Upper lobe of left lung (tissue), 6 donors: ENCODE data around the gene ABCC2. TPM values are rescaled to one million over a fixed set of nuclear protein-coding genes. Genes with fewer than 3 reads are reported as not detected.

Experiments used
- ATAC-seq, 2 donors: fragments of 200-7000 bp; cut with Tn5 transposase; one replicate each; pipeline ENCODE4 v1.9.1; 2022; ENCODE audit warnings: mild to moderate bottlenecking in 2 of 2, moderate library complexity in 2 of 2; ENCODE audit not compliant: low FRiP score in 2 of 2
- DNase-seq, 2 donors: peaks; one replicate each; pipeline ENCODE4 v3.0.0-alpha.2; 2019 to 2020
- H3K27ac ChIP-seq, 4 donors: fragments of 200-600 bp; sonication (generic); one replicate each; pipeline ENCODE4 v1.5.1; 2016 to 2019
- H3K27me3 ChIP-seq, 4 donors: fragments of 200-600 bp; sonication (generic); one replicate each; pipeline ENCODE4 v1.5.1; 2017 to 2019
- H3K36me3 ChIP-seq, 4 donors: fragments of 200-600 bp; sonication (generic); one replicate each; pipeline ENCODE4 v1.5.1; 2016 to 2019
- H3K4me1 ChIP-seq, 4 donors: fragments of 200-600 bp; sonication (generic); one replicate each; pipeline ENCODE4 v1.5.1; 2018 to 2019
- H3K4me3 ChIP-seq, 4 donors: fragments of 200-600 bp; sonication (generic); one replicate each; pipeline ENCODE4 v1.5.1; 2017 to 2019; ENCODE audit warnings: mild to moderate bottlenecking in 2 of 4, moderate library complexity in 1 of 4
- H3K9me3 ChIP-seq, 4 donors: fragments of 200-600 bp; sonication (generic); one replicate each; pipeline ENCODE4 v1.5.1; 2018 to 2019
- CTCF ChIP-seq, 6 experiments: fragments of 450-650 bp in 4 of 6; fragments of 200-600 bp in 2 of 6; sonication (generic) in 2 of 6; IDR thresholded peaks; one replicate each; pipeline ENCODE4 v1.5.1; 2016 to 2019; ENCODE audit warnings: antibody characterized with exemption in 6 of 6
- EP300 ChIP-seq, 4 donors: sonication (generic); formaldehyde crosslinking; IDR thresholded peaks; one replicate each; pipeline ENCODE4 v1.5.1; 2017; ENCODE audit warnings: antibody characterized with exemption in 4 of 4, control low read depth in 2 of 4
- POLR2A ChIP-seq, 4 donors: fragments of 450-650 bp; IDR thresholded peaks; one replicate each; pipeline ENCODE4 v1.5.1; 2016 to 2017; ENCODE audit warnings: antibody characterized with exemption in 4 of 4, mild to moderate bottlenecking in 2 of 4
- POLR2AphosphoS5 ChIP-seq, 2 donors: sonication (generic); formaldehyde crosslinking; IDR thresholded peaks; one replicate each; pipeline ENCODE4 v1.5.1; 2017; ENCODE audit warnings: antibody characterized with exemption in 2 of 2
- WGBS, 2 donors: methylation state at CpG; one replicate each; pipeline ENCODE4 v1.1.5; 2017 to 2018; 5-methylcytosine and 5-hydroxymethylcytosine counted together
- total RNA-seq, 6 donors: library from RNA; depleted of rRNA in 4 of 6; stranded (reverse); fragments of >200 nt in 4 of 6; gene quantifications; one replicate each; pipeline versions ENCODE4 v1.1.0 to v1.2.1, GENCODE V29; 2016 to 2021
- donor health status: DM: no; HTN: no; CAD: no; lungs with moderate emphysema.
- donor health status: DM: no; HTN: yes; CAD: no; lungs with severe emphysema.

The ABCC2 gene
- total RNA-seq, 6 donors from 2014 or later, result 0.46 to 5.2 (median 1.7) TPM

DNA sequence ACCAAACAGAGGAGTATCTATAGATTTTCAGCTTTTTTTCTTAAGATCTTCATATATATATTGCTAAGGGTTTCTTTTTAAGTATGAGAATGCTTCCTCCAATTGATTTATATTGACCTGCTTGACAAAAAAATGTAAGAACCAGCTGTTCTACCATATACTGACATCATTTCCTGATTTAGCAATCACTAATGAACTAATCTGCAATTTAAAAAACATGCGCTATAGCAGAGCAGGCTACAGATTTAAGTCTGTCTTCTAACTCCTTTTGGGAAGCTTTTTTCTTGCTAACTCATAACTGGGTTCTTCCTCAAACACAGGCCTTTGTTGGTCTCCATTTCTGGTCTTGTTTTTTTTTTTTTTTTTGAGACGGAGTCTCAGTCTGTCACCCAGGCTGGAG lies 33.2 kb downstream of the ABCC2 start:
- no peak for TF ChIP-seq EP300 (IDR thresholded peaks at IDR 0.05)
- no peak for TF ChIP-seq POLR2A (IDR thresholded peaks at IDR 0.05)
- no peak for TF ChIP-seq POLR2AphosphoS5 (IDR thresholded peaks at IDR 0.05)
- TF ChIP-seq CTCF (IDR thresholded peaks at IDR 0.05), result no peak
- Histone ChIP-seq H3K27ac (no peak overlapping the region), H3K9me3 (no peaks in the 10 kb centered on the region), H3K36me3 (no peaks in the 10 kb centered on the region), H3K27me3 (no peaks in the 10 kb centered on the region), H3K4me1 (no peaks in the 10 kb centered on the region), H3K4me3 (no peak overlapping the region)
- WGBS, 2 donors, result 60 to 80% methylated on average over 2 of the region's 2 CpGs
- DNase-seq (no peak), ATAC-seq (no peak)

- H3K36me3 ChIP-seq, result no peaks in the 10 kb centered on the region
- DNase-seq (no peak), ATAC-seq (no peak)
- H3K9me3 ChIP-seq, result no peaks in the 10 kb centered on the region
- H3K27ac ChIP-seq, result no peak overlapping the region
- TF ChIP-seq POLR2A (IDR thresholded peaks at IDR 0.05) (no peak), POLR2AphosphoS5 (IDR thresholded peaks at IDR 0.05) (no peak), EP300 (IDR thresholded peaks at IDR 0.05) (no peak), CTCF (IDR thresholded peaks at IDR 0.05) (no peak)
- no peaks in the 10 kb centered on the region for H3K4me1 ChIP-seq
- H3K27me3 ChIP-seq, result no peaks in the 10 kb centered on the region
- no peak overlapping the region for H3K4me3 ChIP-seq
- WGBS, 2 donors, result 88 to 93% methylated on average over 2 to 3 of the region's 3 CpGs
Measured at GRCh38 chr10:99827936-99828335, 45.5 kb downstream of the ABCC2 start.

DNA sequence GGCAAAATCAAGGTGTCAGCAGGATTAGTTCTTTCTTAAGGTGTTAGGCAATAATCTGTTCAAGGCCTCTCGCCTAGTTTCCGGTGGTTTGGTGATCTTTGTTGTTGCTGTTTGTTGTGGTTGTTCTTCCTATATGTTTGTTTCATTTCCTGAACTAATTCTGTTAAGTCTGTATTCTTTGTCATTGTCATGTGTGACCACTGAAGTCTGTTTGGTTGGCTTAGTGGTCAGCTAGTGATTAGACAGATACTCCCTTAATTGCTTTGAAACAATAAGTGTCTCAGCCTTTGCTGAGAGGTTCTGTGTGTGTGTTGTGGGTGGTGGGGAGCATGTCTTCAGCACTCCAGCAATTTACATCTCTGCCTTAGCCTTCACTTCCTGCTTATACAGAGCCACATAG lies 46.0 kb downstream of the ABCC2 start:
- Histone ChIP-seq H3K9me3 (no peaks in the 10 kb centered on the region), H3K27ac (no peak overlapping the region), H3K36me3 (no peaks in the 10 kb centered on the region), H3K4me3 (no peak overlapping the region), H3K27me3 (no peaks in the 10 kb centered on the region), H3K4me1 (no peaks in the 10 kb centered on the region)
- TF ChIP-seq EP300 (IDR thresholded peaks at IDR 0.05) (no peak), POLR2AphosphoS5 (IDR thresholded peaks at IDR 0.05) (no peak), CTCF (IDR thresholded peaks at IDR 0.05) (no peak), POLR2A (IDR thresholded peaks at IDR 0.05) (no peak)
- DNase-seq (no peak), ATAC-seq (no peak)
- WGBS, 2 donors, result 70 to 82% methylated on average over 2 of the region's 2 CpGs

- Histone ChIP-seq H3K27ac (no peak overlapping the region), H3K4me3 (no peak overlapping the region), H3K4me1 (no peaks in the 10 kb centered on the region), H3K36me3 (no peaks in the 10 kb centered on the region), H3K9me3 (no peaks in the 10 kb centered on the region), H3K27me3 (no peaks in the 10 kb centered on the region)
- no peak for TF ChIP-seq CTCF (IDR thresholded peaks at IDR 0.05)
- no peak for TF ChIP-seq POLR2A (IDR thresholded peaks at IDR 0.05)
- TF ChIP-seq EP300 (IDR thresholded peaks at IDR 0.05), result no peak
- TF ChIP-seq POLR2AphosphoS5 (IDR thresholded peaks at IDR 0.05), result no peak
- ATAC-seq (no peak), DNase-seq (no peak)
- WGBS, 2 donors, result 78 to 95% methylated on average over 2 of the region's 2 CpGs
Measured at GRCh38 chr10:99832439-99832838, 50.0 kb downstream of the ABCC2 start.

DNA sequence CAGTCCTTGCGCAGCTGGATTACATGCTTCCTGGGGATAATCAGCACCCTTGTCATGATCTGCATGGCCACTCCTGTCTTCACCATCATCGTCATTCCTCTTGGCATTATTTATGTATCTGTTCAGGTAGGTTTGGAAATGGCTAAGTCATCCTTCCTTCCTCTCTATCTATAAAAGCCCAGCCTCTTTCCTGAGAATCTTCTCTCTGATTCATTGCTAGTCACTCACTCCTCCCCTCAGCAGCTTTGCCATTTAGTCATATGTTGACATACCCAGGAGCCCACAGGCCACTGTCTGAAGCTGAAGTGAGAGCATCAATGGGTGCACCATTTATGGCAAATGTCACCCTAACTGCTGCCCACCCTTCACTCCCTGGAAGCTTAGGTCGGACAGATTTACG lies 52.0 kb downstream of the ABCC2 start:
- no peak for DNase-seq
- H3K27ac ChIP-seq, result no peak overlapping the region
- no peaks in the 10 kb centered on the region for H3K4me1 ChIP-seq
- TF ChIP-seq CTCF (IDR thresholded peaks at IDR 0.05) (no peak), EP300 (IDR thresholded peaks at IDR 0.05) (no peak), POLR2AphosphoS5 (IDR thresholded peaks at IDR 0.05) (no peak), POLR2A (IDR thresholded peaks at IDR 0.05) (no peak)
- ATAC-seq, result no peak
- WGBS, 2 donors, result 78 to 80% methylated on average over 4 of the region's 4 CpGs
- H3K27me3 ChIP-seq, result no peaks in the 10 kb centered on the region
- H3K4me3 ChIP-seq, result no peak overlapping the region
- H3K36me3 ChIP-seq, result no peaks in the 10 kb centered on the region
- H3K9me3 ChIP-seq, result no peaks in the 10 kb centered on the region
